ENCODE measurements around the gene PPDPF. TPM values are rescaled to one million over a fixed set of nuclear protein-coding genes. Genes with fewer than 3 reads are reported as not detected.

The PPDPF gene
- total and polyA plus RNA-seq, 2 donors (not counting 1 experiment from before 2014, with no cell fraction given), result 93.5 to 162 TPM

- no peaks in the 10 kb centered on the region for H3K36me3 ChIP-seq (replicated peaks in 1 of 2; ENCODE audit: control extremely low read depth in 1 of 2, control insufficient read depth in 1 of 2, extremely low read depth in 1 of 2, insufficient read depth in 2 of 2, low read length in 1 of 2)
- H4K20me1 ChIP-seq (ENCODE audit: control insufficient read depth, insufficient read depth, low read length, poor library complexity, severe bottlenecking), result no peaks in the 10 kb centered on the region
- no peaks in the 10 kb centered on the region for H3K4me1 Mint-ChIP-seq
- no peak overlapping the region for H3K4me3 ChIP-seq (ENCODE audit: control extremely low read depth in 1 of 5, extremely low read depth in 1 of 5, insufficient read depth in 1 of 5, low read depth in 2 of 5, low read length in 4 of 5)
- ChIA-PET POLR2A (no interaction called here), CTCF (interaction anchor here (0.7 to 1.5 kb wide), 2 partner anchors 11 to 52 kb away, joined by 3 to 6 read pairs; no protein-coding TSS in a partner anchor)
- no peaks in the 10 kb centered on the region for H3K79me2 ChIP-seq (ENCODE audit: control insufficient read depth, insufficient read depth, low read length)
- no peak overlapping the region for H3K27ac Mint-ChIP-seq
- H3K9ac ChIP-seq (ENCODE audit: low read length), result no peak overlapping the region
- DNase-seq (no peak), ATAC-seq (ENCODE audit: low read depth) (no peak)
- peaks cover 0 to 22% (median under 1%) of the 10 kb centered on the region in 4 experiments for H3K27me3 ChIP-seq (replicated peaks in 1 of 4; ENCODE audit: control extremely low read depth in 1 of 4, control insufficient read depth in 3 of 4, insufficient read depth in 4 of 4, low read length in 3 of 4)
- no peak overlapping the region for H3K27ac ChIP-seq (ENCODE audit: low read length in 2 of 2)
- peaks cover 0 to 26% (median 0%) of the 10 kb centered on the region in 3 donors for H3K9me3 ChIP-seq (ENCODE audit: control extremely low read depth in 1 of 3, control insufficient read depth in 2 of 3, insufficient read depth in 1 of 3, low read length in 2 of 3)
- TF ChIP-seq CTCF (IDR thresholded peaks at IDR 0.05) (no peak), EZH2 (IDR thresholded peaks at IDR 0.05; ENCODE audit: borderline replicate concordance, insufficient read depth, low read depth, low read length, poor library complexity, severe bottlenecking) (no peak)
- H3K27me3 Mint-ChIP-seq, result peaks cover 45% of the 10 kb centered on the region
- peaks cover 2% of the 10 kb centered on the region for H3K9me3 Mint-ChIP-seq (ENCODE audit: insufficient read depth)
- no peak overlapping the region for H2AFZ ChIP-seq (ENCODE audit: insufficient read depth, low read depth, low read length, poor library complexity, severe bottlenecking)
- H3K4me2 ChIP-seq (replicated peaks; ENCODE audit: low read depth, low read length, poor library complexity, severe bottlenecking), result no peak overlapping the region
- no peak overlapping the region for H3K4me3 Mint-ChIP-seq
- intact Hi-C loops (cut with micrococcal nuclease), result no loop called here
- no peaks in the 10 kb centered on the region for H3K4me1 ChIP-seq (ENCODE audit: control insufficient read depth in 2 of 2, insufficient read depth in 2 of 2, low read length in 2 of 2)
- WGBS (ENCODE audit: insufficient coverage), result 92% methylated on average over 25 of the region's 30 CpGs
These were observed 13.4 kb upstream of the PPDPF start for GRCh38 chr20:63507083-63507743.

GRCh38 chr20:63508072-63508768 lies 12.3 kb upstream of the PPDPF start:
- Mint-ChIP-seq H3K27ac (no peak overlapping the region), H3K9me3 (ENCODE audit: insufficient read depth) (peaks cover 2% of the 10 kb centered on the region), H3K4me3 (no peak overlapping the region), H3K27me3 (peaks cover 52% of the 10 kb centered on the region), H3K4me1 (no peaks in the 10 kb centered on the region)
- ChIA-PET CTCF (interaction anchor here (1.5 kb wide), 1 partner anchor 12 kb away, joined by 6 read pairs; no protein-coding TSS in a partner anchor), POLR2A (no interaction called here)
- ATAC-seq (ENCODE audit: low read depth), result no peak
- intact Hi-C loops (cut with micrococcal nuclease), result no loop called here
- Histone ChIP-seq H3K27me3 (replicated peaks in 1 of 4; ENCODE audit: control extremely low read depth in 1 of 4, control insufficient read depth in 3 of 4, insufficient read depth in 4 of 4, low read length in 3 of 4) (peaks cover 0 to 19% (median 4%) of the 10 kb centered on the region in 4 experiments), H3K36me3 (replicated peaks in 1 of 2; ENCODE audit: control extremely low read depth in 1 of 2, control insufficient read depth in 1 of 2, extremely low read depth in 1 of 2, insufficient read depth in 2 of 2, low read length in 1 of 2) (no peaks in the 10 kb centered on the region), H3K4me2 (replicated peaks; ENCODE audit: low read depth, low read length, poor library complexity, severe bottlenecking) (no peak overlapping the region), H3K4me3 (ENCODE audit: control extremely low read depth in 1 of 5, extremely low read depth in 1 of 5, insufficient read depth in 1 of 5, low read depth in 2 of 5, low read length in 4 of 5) (no peak overlapping the region), H3K79me2 (ENCODE audit: control insufficient read depth, insufficient read depth, low read length) (no peaks in the 10 kb centered on the region), H3K27ac (ENCODE audit: low read length in 2 of 2) (no peak overlapping the region), H4K20me1 (ENCODE audit: control insufficient read depth, insufficient read depth, low read length, poor library complexity, severe bottlenecking) (no peaks in the 10 kb centered on the region), H3K9ac (ENCODE audit: low read length) (no peak overlapping the region), H2AFZ (ENCODE audit: insufficient read depth, low read depth, low read length, poor library complexity, severe bottlenecking) (no peak overlapping the region), H3K4me1 (ENCODE audit: control insufficient read depth in 2 of 2, insufficient read depth in 2 of 2, low read length in 2 of 2) (no peaks in the 10 kb centered on the region), H3K9me3 (ENCODE audit: control extremely low read depth in 1 of 3, control insufficient read depth in 2 of 3, insufficient read depth in 1 of 3, low read length in 2 of 3) (peaks cover 0 to 26% (median 0%) of the 10 kb centered on the region in 3 donors)
- WGBS (ENCODE audit: insufficient coverage), result 76% methylated on average over 26 of the region's 33 CpGs
- DNase-seq, result no peak
- no peak for TF ChIP-seq EZH2 (IDR thresholded peaks at IDR 0.05; ENCODE audit: borderline replicate concordance, insufficient read depth, low read depth, low read length, poor library complexity, severe bottlenecking)
- no peak for TF ChIP-seq CTCF (IDR thresholded peaks at IDR 0.05)

Data from B cell (primary cell).